A549 treated with AZD2906 at 1 μM for 4 hours (cell line): Measurements from ENCODE around the gene VOPP1. TPM values are rescaled to one million over a fixed set of nuclear protein-coding genes. Genes with fewer than 3 reads are reported as not detected.

ENCODE experiments used
- total RNA-seq: library from RNA; stranded (reverse); fragments of 200-300 nt; extraction: Qiagen RNA extraction; gene quantifications from 5 replicates; pipeline ENCODE4 v1.2.3, GENCODE V29; 2022

VOPP1 gene
- total RNA-seq, result 86.8 to 90.2 TPM (median 88.0 TPM) in 5 replicates

GRCh38 chr7:55572378-55573233 lies at the start of gene VOPP1:
TSS of gene VOPP1 (minus strand) at chr7:55572502. CDS start at chr7:55572324, 178 bp downstream.

Other genes with a start within 250 kb of the VOPP1 start
- gene LANCL2, start 207.2 kb downstream of the VOPP1 start, total RNA-seq, result 12.8 to 15.6 TPM (median 14.8 TPM) in 5 replicates